ENCODE results near the gene MAGI2. TPM values are rescaled to one million over a fixed set of nuclear protein-coding genes. Genes with fewer than 3 reads are reported as not detected.

MAGI2 gene
- total and polyA plus RNA-seq, 2 donors from 2014 or later = 4.4 to 9.0 TPM

- Histone ChIP-seq H3K27ac (ENCODE audit: low read depth in 2 of 2, low read length in 2 of 2) (no peak overlapping the region), H3K4me1 (ENCODE audit: control insufficient read depth in 2 of 3, insufficient read depth in 2 of 3, low read depth in 1 of 3, low read length in 3 of 3) (no peaks in the 10 kb centered on the region), H3K36me3 (ENCODE audit: control insufficient read depth in 2 of 3, insufficient read depth in 3 of 3, low read length in 3 of 3) (no peaks in the 10 kb centered on the region), H3K9ac (ENCODE audit: low read length in 3 of 3) (no peak overlapping the region), H3K27me3 (ENCODE audit: control insufficient read depth, insufficient read depth, low read length) (no peaks in the 10 kb centered on the region), H3K9me3 (ENCODE audit: control insufficient read depth in 2 of 3, insufficient read depth in 1 of 3, low read length in 3 of 3) (no peaks in the 10 kb centered on the region), H3K4me3 (ENCODE audit: low read length in 3 of 3) (no peak overlapping the region)
- intact Hi-C loops (cut with DNase I) = no loop called here
- no peak for TF ChIP-seq CTCF (IDR thresholded peaks at IDR 0.05; ENCODE audit: borderline replicate concordance, extremely low read depth, insufficient read depth)
- FAIRE-seq (no peak), DNase-seq (no peak)
These were observed 1102.5 kb downstream of the MAGI2 start for GRCh38 chr7:78350926-78351325.

GRCh38 chr7:78350391-78350790 lies 1103.1 kb downstream of the MAGI2 start:
- intact Hi-C loops (cut with DNase I) = no loop called here
- no peak overlapping the region for H3K4me3 ChIP-seq (ENCODE audit: low read length in 3 of 3)
- H3K4me1 ChIP-seq (ENCODE audit: control insufficient read depth in 2 of 3, insufficient read depth in 2 of 3, low read depth in 1 of 3, low read length in 3 of 3) = no peaks in the 10 kb centered on the region
- H3K9me3 ChIP-seq (ENCODE audit: control insufficient read depth in 2 of 3, insufficient read depth in 1 of 3, low read length in 3 of 3) = no peaks in the 10 kb centered on the region
- DNase-seq = no peak
- H3K36me3 ChIP-seq (ENCODE audit: control insufficient read depth in 2 of 3, insufficient read depth in 3 of 3, low read length in 3 of 3) = no peaks in the 10 kb centered on the region
- no peaks in the 10 kb centered on the region for H3K27me3 ChIP-seq (ENCODE audit: control insufficient read depth, insufficient read depth, low read length)
- H3K9ac ChIP-seq (ENCODE audit: low read length in 3 of 3) = no peak overlapping the region
- TF ChIP-seq CTCF (IDR thresholded peaks at IDR 0.05; ENCODE audit: borderline replicate concordance, extremely low read depth, insufficient read depth) = no peak
- FAIRE-seq = no peak
- H3K27ac ChIP-seq (ENCODE audit: low read depth in 2 of 2, low read length in 2 of 2) = no peak overlapping the region

GRCh38 chr7:78346827-78347226 lies 1106.6 kb downstream of the MAGI2 start:
- intact Hi-C loops (cut with DNase I) = no loop called here
- FAIRE-seq (no peak), DNase-seq (no peak)
- Histone ChIP-seq H3K27ac (ENCODE audit: low read depth in 2 of 2, low read length in 2 of 2) (no peak overlapping the region), H3K9ac (ENCODE audit: low read length in 3 of 3) (no peak overlapping the region), H3K4me1 (ENCODE audit: control insufficient read depth in 2 of 3, insufficient read depth in 2 of 3, low read depth in 1 of 3, low read length in 3 of 3) (no peaks in the 10 kb centered on the region), H3K27me3 (ENCODE audit: control insufficient read depth, insufficient read depth, low read length) (no peaks in the 10 kb centered on the region), H3K36me3 (ENCODE audit: control insufficient read depth in 2 of 3, insufficient read depth in 3 of 3, low read length in 3 of 3) (no peaks in the 10 kb centered on the region), H3K9me3 (ENCODE audit: control insufficient read depth in 2 of 3, insufficient read depth in 1 of 3, low read length in 3 of 3) (no peaks in the 10 kb centered on the region), H3K4me3 (ENCODE audit: low read length in 3 of 3) (no peak overlapping the region)
- TF ChIP-seq CTCF (IDR thresholded peaks at IDR 0.05; ENCODE audit: borderline replicate concordance, extremely low read depth, insufficient read depth) = no peak

GRCh38 chr7:78345979-78346378 lies 1107.5 kb downstream of the MAGI2 start:
- Histone ChIP-seq H3K27me3 (ENCODE audit: control insufficient read depth, insufficient read depth, low read length) (no peaks in the 10 kb centered on the region), H3K9ac (ENCODE audit: low read length in 3 of 3) (no peak overlapping the region), H3K4me1 (ENCODE audit: control insufficient read depth in 2 of 3, insufficient read depth in 2 of 3, low read depth in 1 of 3, low read length in 3 of 3) (no peaks in the 10 kb centered on the region), H3K27ac (ENCODE audit: low read depth in 2 of 2, low read length in 2 of 2) (no peak overlapping the region), H3K36me3 (ENCODE audit: control insufficient read depth in 2 of 3, insufficient read depth in 3 of 3, low read length in 3 of 3) (no peaks in the 10 kb centered on the region), H3K9me3 (ENCODE audit: control insufficient read depth in 2 of 3, insufficient read depth in 1 of 3, low read length in 3 of 3) (no peaks in the 10 kb centered on the region), H3K4me3 (ENCODE audit: low read length in 3 of 3) (no peak overlapping the region)
- intact Hi-C loops (cut with DNase I) = no loop called here
- no peak for FAIRE-seq
- DNase-seq = no peak
- no peak for TF ChIP-seq CTCF (IDR thresholded peaks at IDR 0.05; ENCODE audit: borderline replicate concordance, extremely low read depth, insufficient read depth)
